Measurements from ENCODE around the gene SLC38A7. TPM values are rescaled to one million over a fixed set of nuclear protein-coding genes. Genes with fewer than 3 reads are reported as not detected.

SLC38A7 gene
- total RNA-seq, 1 experiment from 2014 or later = 26.6 TPM

DNA sequence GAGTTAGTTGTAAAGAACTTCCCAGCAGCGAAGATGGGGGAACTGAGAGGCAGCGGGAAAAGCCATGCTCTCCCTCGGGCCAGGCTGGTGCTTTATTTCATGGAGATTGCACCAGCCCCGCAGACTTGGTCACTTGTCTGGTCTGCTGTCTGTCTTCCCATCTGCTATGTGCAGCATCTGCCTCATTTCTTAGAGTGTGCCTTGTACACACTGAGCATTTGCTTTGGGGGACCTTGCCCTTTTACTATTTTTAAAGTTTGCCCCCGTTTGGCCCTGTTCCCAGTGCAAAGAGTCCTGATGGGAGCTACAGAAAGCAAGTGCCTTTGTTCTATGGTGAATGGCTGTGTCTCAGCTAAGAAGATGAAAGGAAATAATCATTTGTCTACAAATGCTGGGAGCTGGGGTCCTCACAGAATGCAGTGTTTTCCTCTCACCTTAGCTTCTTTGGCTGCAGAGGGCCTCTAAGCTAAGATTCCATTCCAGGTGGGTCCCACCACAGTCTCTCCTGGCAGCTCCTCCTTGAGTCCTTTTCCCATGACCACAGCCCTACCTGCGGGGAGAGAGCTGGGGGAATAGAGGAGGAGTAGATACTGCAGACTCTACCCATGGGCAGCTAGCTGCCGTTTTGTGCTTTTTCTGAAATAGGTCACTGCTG is 29.9 kb downstream of the SLC38A7 start:
- H3K4me1 ChIP-seq (ENCODE audit: insufficient read depth, low read length) = no peaks in the 10 kb centered on the region
- no peak overlapping the region for H3K27ac ChIP-seq (ENCODE audit: insufficient read length, low read depth, low read length)
- H4K20me1 ChIP-seq (ENCODE audit: control insufficient read depth, insufficient read depth, insufficient read length) = no peaks in the 10 kb centered on the region
- Mint-ChIP-seq H3K4me3 (no peak overlapping the region), H3K9me3 (no peaks in the 10 kb centered on the region), H3K36me3 (ENCODE audit: insufficient read depth in 1 of 3, low read depth in 3 of 3) (no peaks in the 10 kb centered on the region), H3K27me3 (ENCODE audit: low read depth) (peaks cover 14% of the 10 kb centered on the region), H3K4me1 (peaks cover 12 to 21% of the 10 kb centered on the region in 2 experiments; a peak in 3 of 4 replicates), H3K27ac (no peak overlapping the region)
- no peak overlapping the region; the same call in 1 of the 2 replicates for H3K14ac ChIP-seq (ENCODE audit: insufficient read depth, low read length)
- H3K23me2 ChIP-seq (ENCODE audit: insufficient read length, low read depth, low read length, poor library complexity, severe bottlenecking) = no peaks in the 10 kb centered on the region
- WGBS (ENCODE audit: extremely low coverage, insufficient read length, low lambda C conversion rate) = no CpG with 5 or more reads among the region's 7 CpGs
- H3K79me1 ChIP-seq (ENCODE audit: insufficient read depth, low read depth, low read length, poor library complexity, severe bottlenecking) = no peaks in the 10 kb centered on the region
- no peak overlapping the region for H3K23ac ChIP-seq (ENCODE audit: insufficient read length, low read depth, low read length)
- H2BK120ac ChIP-seq (ENCODE audit: low read depth, low read length, poor library complexity, severe bottlenecking) = no peak overlapping the region
- no peak overlapping the region for H2BK12ac ChIP-seq (ENCODE audit: insufficient read length, low read depth, low read length)
- H4K8ac ChIP-seq (replicated peaks; ENCODE audit: insufficient read length, low read depth, low read length) = no peak overlapping the region
- H3K4ac ChIP-seq (ENCODE audit: low read depth, low read length) = no peak overlapping the region
- H3K18ac ChIP-seq (ENCODE audit: insufficient read length, low read depth, low read length) = no peak overlapping the region
- no peak overlapping the region for H3K9ac ChIP-seq (ENCODE audit: extremely low read depth, insufficient read length, low read length)
- no peak overlapping the region for H3K56ac ChIP-seq (ENCODE audit: insufficient read length, low read depth, low read length)
- H3K9me3 ChIP-seq (ENCODE audit: control insufficient read depth, low read depth, low read length) = no peaks in the 10 kb centered on the region
- no peak overlapping the region for H2AFZ ChIP-seq (ENCODE audit: low read length)
- H4K5ac ChIP-seq (ENCODE audit: insufficient read length, low read depth, low read length) = no peak overlapping the region
- H2BK15ac ChIP-seq (ENCODE audit: low read depth, low read length) = no peak overlapping the region
- H3T11ph ChIP-seq (ENCODE audit: low read length) = no peak overlapping the region
- no peak overlapping the region for H4K91ac ChIP-seq (ENCODE audit: insufficient read length, low read depth, low read length)
- no peak overlapping the region for H2AK5ac ChIP-seq (ENCODE audit: insufficient read length, low read length)
- H2BK20ac ChIP-seq (ENCODE audit: low read depth, low read length, poor library complexity, severe bottlenecking) = no peak overlapping the region
- no peaks in the 10 kb centered on the region; the same call in 1 of the 2 replicates for H3K27me3 ChIP-seq (ENCODE audit: insufficient read depth, low read length)
- no peak overlapping the region for H3K4me2 ChIP-seq (ENCODE audit: insufficient read depth, insufficient read length, low read length)
- no peak overlapping the region for H2BK5ac ChIP-seq (ENCODE audit: insufficient read length, low read length)
- no peaks in the 10 kb centered on the region for H3K79me2 ChIP-seq (ENCODE audit: insufficient read depth, low read length)
- DNase-seq = no peak
- TF ChIP-seq, protein P1, sequence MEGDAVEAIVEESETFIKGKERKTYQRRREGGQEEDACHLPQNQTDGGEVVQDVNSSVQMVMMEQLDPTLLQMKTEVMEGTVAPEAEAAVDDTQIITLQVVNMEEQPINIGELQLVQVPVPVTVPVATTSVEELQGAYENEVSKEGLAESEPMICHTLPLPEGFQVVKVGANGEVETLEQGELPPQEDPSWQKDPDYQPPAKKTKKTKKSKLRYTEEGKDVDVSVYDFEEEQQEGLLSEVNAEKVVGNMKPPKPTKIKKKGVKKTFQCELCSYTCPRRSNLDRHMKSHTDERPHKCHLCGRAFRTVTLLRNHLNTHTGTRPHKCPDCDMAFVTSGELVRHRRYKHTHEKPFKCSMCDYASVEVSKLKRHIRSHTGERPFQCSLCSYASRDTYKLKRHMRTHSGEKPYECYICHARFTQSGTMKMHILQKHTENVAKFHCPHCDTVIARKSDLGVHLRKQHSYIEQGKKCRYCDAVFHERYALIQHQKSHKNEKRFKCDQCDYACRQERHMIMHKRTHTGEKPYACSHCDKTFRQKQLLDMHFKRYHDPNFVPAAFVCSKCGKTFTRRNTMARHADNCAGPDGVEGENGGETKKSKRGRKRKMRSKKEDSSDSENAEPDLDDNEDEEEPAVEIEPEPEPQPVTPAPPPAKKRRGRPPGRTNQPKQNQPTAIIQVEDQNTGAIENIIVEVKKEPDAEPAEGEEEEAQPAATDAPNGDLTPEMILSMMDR (conservative IDR thresholded peaks at IDR 0.05) = no peak
